A549 (cell line): ENCODE data around the gene SOWAHC. TPM values are rescaled to one million over a fixed set of nuclear protein-coding genes. Genes with fewer than 3 reads are reported as not detected.
A peak's percentile ranks its signal among the peaks of the same experiment; 100 is the strongest.

ENCODE experiments used
- ATAC-seq, 2 experiments: fragments of 200-7000 bp in 1 of 2; fragments of >200 bp in 1 of 2; cut with Nextera tagmentation in 1 of 2; cut with Tn5 transposase in 1 of 2; 3 replicates each; pipeline versions ENCODE4 v1.8.0 to v1.9.1; 2018 to 2020; ENCODE audit warnings: mild to moderate bottlenecking in 1 of 2, moderate library complexity in 1 of 2
- CTCF ChIA-PET: fragments of 300-600 bp; sonication (Branson Sonifier 250); formaldehyde crosslinking; extraction: SDS; loops from one replicate; lab custom pipeline; 2021; ENCODE audit warnings: antibody characterized with exemption, inconsistent platforms; lab: Yijun Ruan, JAX
- POLR2A ChIA-PET: fragments of 350-600 bp; formaldehyde crosslinking; extraction: SDS; loops from one replicate; lab custom pipeline; 2021; ENCODE audit warnings: antibody characterized with exemption, inconsistent platforms; lab: Yijun Ruan, JAX
- DNase-seq, 2 experiments: peaks; one replicate each; pipeline versions ENCODE4 v3.0.0 to v3.0.0-alpha.2; 2011 to 2016; ENCODE audit warnings: low read depth in 1 of 2, low spot score in 1 of 2
- FAIRE-seq: peaks from 2 replicates; lab custom pipeline; 2011; peaks lifted over from hg19 to GRCh38; lab: Jason Lieb, UNC
- H3K27ac ChIP-seq, 2 experiments: fragments of >200 bp; sonication (Bioruptor Twin); formaldehyde crosslinking; 3 replicates each; pipeline ENCODE4 v1.5.1; 2016 to 2017
- H3K4me1 ChIP-seq: fragments of >200 bp; sonication (Bioruptor Twin); formaldehyde crosslinking; 3 replicates; pipeline ENCODE4 v1.6.1; 2016
- H3K4me2 ChIP-seq: fragments of >200 bp; sonication (Bioruptor Twin); formaldehyde crosslinking; 3 replicates; pipeline ENCODE4 v1.6.1; 2016
- H3K4me3 ChIP-seq: fragments of >200 bp; sonication (Bioruptor Twin); formaldehyde crosslinking; 3 replicates; pipeline ENCODE4 v1.5.1; 2016
- H3K9me3 ChIP-seq: fragments of >200 bp; sonication (Bioruptor Twin); formaldehyde crosslinking; 3 replicates; pipeline ENCODE4 v1.6.1; 2016
- ATOH8 ChIP-seq: fragments of 250-450 bp; sonication (Bioruptor Pico); IDR thresholded peaks from 2 replicates; pipeline ENCODE4 v1.5.0; 2020; ENCODE audit warnings: low read depth, mild to moderate bottlenecking, moderate library complexity
- CBX8 ChIP-seq: fragments of 200-600 bp; sonication (generic); IDR thresholded peaks from 2 replicates; pipeline ENCODE4 v1.6.1; 2016
- CEBPB ChIP-seq, 2 experiments: fragments of >200 bp in 1 of 2; sonication (Bioruptor Twin) in 1 of 2; formaldehyde crosslinking in 1 of 2; IDR thresholded peaks; 2 replicates each; pipeline ENCODE4 v1.6.1; 2012 to 2016
- CHD4 ChIP-seq: fragments of 200-600 bp; sonication (generic); IDR thresholded peaks from 2 replicates; pipeline ENCODE4 v1.6.1; 2016; ENCODE audit warnings: antibody characterized with exemption, mild to moderate bottlenecking, borderline replicate concordance
- E2F6 ChIP-seq: IDR thresholded peaks from 2 replicates; pipeline ENCODE4 v1.6.1; 2012; ENCODE audit warnings: low read depth, borderline replicate concordance
- EHF ChIP-seq: fragments of 250-450 bp; sonication (Bioruptor Pico); IDR thresholded peaks from 2 replicates; pipeline ENCODE4 v1.5.0; 2020; ENCODE audit warnings: mild to moderate bottlenecking
- ELK1 ChIP-seq: fragments of 150-350 bp; IDR thresholded peaks from 2 replicates; pipeline ENCODE4 v1.6.1; 2014; ENCODE audit warnings: low read depth, mild to moderate bottlenecking, low read length
- ESRRA ChIP-seq: fragments of 150-350 bp; IDR thresholded peaks from 2 replicates; pipeline ENCODE4 v1.6.1; 2014; ENCODE audit warnings: mild to moderate bottlenecking, low read length, borderline replicate concordance
- FOSL2 ChIP-seq, 2 experiments: fragments of 450-650 bp in 1 of 2; fragments of >200 bp in 1 of 2; sonication (Bioruptor Twin) in 1 of 2; formaldehyde crosslinking; IDR thresholded peaks; 2 replicates each; pipeline versions ENCODE4 v1.5.0 to v1.6.1; 2016 to 2020; ENCODE audit warnings: mild to moderate bottlenecking in 1 of 2, moderate library complexity in 1 of 2
- HES2 ChIP-seq: fragments of >200 bp; sonication (Bioruptor Twin); formaldehyde crosslinking; IDR thresholded peaks from 2 replicates; pipeline ENCODE4 v1.6.1; 2016
- HOXB5 ChIP-seq: fragments of 250-450 bp; sonication (Bioruptor Pico); IDR thresholded peaks from 2 replicates; pipeline ENCODE4 v1.5.0; 2020; ENCODE audit warnings: mild to moderate bottlenecking, moderate library complexity
- JUN ChIP-seq, 2 experiments: fragments of >200 bp; sonication (Bioruptor Twin); formaldehyde crosslinking; IDR thresholded peaks; 2 replicates in 1 of 2; 3 replicates in 1 of 2; pipeline ENCODE4 v1.6.1; 2016 to 2017
- JUNB ChIP-seq: fragments of >200 bp; sonication (Bioruptor Twin); formaldehyde crosslinking; IDR thresholded peaks from 2 replicates; pipeline ENCODE4 v1.6.1; 2016
- KDM1A ChIP-seq: fragments of 200-600 bp; sonication (generic); IDR thresholded peaks from 2 replicates; pipeline ENCODE4 v1.6.1; 2016; ENCODE audit warnings: low read depth, mild to moderate bottlenecking
- KDM5A ChIP-seq: fragments of 200-600 bp; sonication (generic); IDR thresholded peaks from 2 replicates; pipeline ENCODE4 v1.6.1; 2016; ENCODE audit warnings: antibody characterized with exemption, mild to moderate bottlenecking
- MAX ChIP-seq: IDR thresholded peaks from 2 replicates; pipeline ENCODE4 v1.6.1; 2012
- MYC ChIP-seq: IDR thresholded peaks from 2 replicates; pipeline ENCODE4 v1.6.1; 2012; ENCODE audit warnings: mild to moderate bottlenecking, inconsistent platforms, low read length, improper control_type of control experiment, borderline replicate concordance
- NPAS2 ChIP-seq: fragments of 250-450 bp; sonication (Bioruptor Pico); IDR thresholded peaks from 2 replicates; pipeline ENCODE4 v1.8.0; 2022; ENCODE audit warnings: mild to moderate bottlenecking, moderate library complexity, borderline replicate concordance
- NR3C1 ChIP-seq: fragments of >200 bp; sonication (Bioruptor Twin); formaldehyde crosslinking; IDR thresholded peaks from 3 replicates; pipeline ENCODE4 v1.6.1; 2017
- POLR2A ChIP-seq: IDR thresholded peaks from 2 replicates; pipeline ENCODE4 v1.6.1; 2012; ENCODE audit warnings: mild to moderate bottlenecking, low read length
- POLR2AphosphoS2 ChIP-seq: conservative IDR thresholded peaks from 2 replicates; pipeline ENCODE4 v1.6.1; 2012; ENCODE audit warnings: low read length, improper control_type of control experiment, inconsistent platforms
- RAD21 ChIP-seq, 2 experiments: fragments of >200 bp in 1 of 2; sonication (Bioruptor Twin) in 1 of 2; formaldehyde crosslinking in 1 of 2; IDR thresholded peaks in 1 of 2; conservative IDR thresholded peaks in 1 of 2; 2 replicates in 1 of 2; 3 replicates in 1 of 2; pipeline ENCODE4 v1.6.1; 2012 to 2018; ENCODE audit warnings: inconsistent platforms in 1 of 2
- RFX5 ChIP-seq: fragments of 450-650 bp; IDR thresholded peaks from 2 replicates; pipeline ENCODE4 v1.7.1; 2014; ENCODE audit warnings: antibody characterized with exemption, mild to moderate bottlenecking, moderate library complexity
- SMC3 ChIP-seq: fragments of >200 bp; sonication (Bioruptor Twin); formaldehyde crosslinking; IDR thresholded peaks from 3 replicates; pipeline ENCODE4 v1.6.1; 2018; ENCODE audit warnings: inconsistent platforms
- ZSCAN20 ChIP-seq: fragments of 250-450 bp; sonication (Bioruptor Pico); IDR thresholded peaks from 2 replicates; pipeline ENCODE4 v1.8.0; 2022; ENCODE audit warnings: mild to moderate bottlenecking, moderate library complexity
- WGBS: methylation state at CpG from one replicate; pipeline ENCODE4 v1.1.6; 2017; ENCODE audit errors: missing lambda C conversion rate; 5-methylcytosine and 5-hydroxymethylcytosine counted together
- polyA plus RNA-seq, 4 experiments: library from polyadenylated mRNA; depleted of rRNA in 3 of 4; stranded (reverse); fragments of >200 nt; fragmentation: RNase III in 1 of 4; extraction: RNeasy Plus Mini Kit Qiagen cat#74134 plus additional on column Dnase treatment in 1 of 4; gene quantifications; 2 replicates in 3 of 4; 3 replicates in 1 of 4; pipeline ENCODE4 v1.2.3, GENCODE V29; 2011 to 2017

SOWAHC gene
- polyA plus RNA-seq, 2 of the 4 experiments (the other 2 are of a cell fraction): 13.7 to 14.2 TPM

- TF ChIP-seq MAX (no peak), RAD21 (conservative IDR thresholded peaks at IDR 0.05 in 1 of 2, IDR thresholded peaks at IDR 0.05 in 1 of 2) (no peak), JUN (IDR thresholded peaks at IDR 0.05) (no peak), ESRRA (no peak), POLR2AphosphoS2 (no peak), KDM1A (no peak), HOXB5 (no peak), CBX8 (no peak), E2F6 (no peak), JUNB (no peak), NR3C1 (no peak), RFX5 (no peak), CEBPB (IDR thresholded peaks at IDR 0.05) (no peak)
- 0 out of 3 replicates have a peak, but pooled peaks cover under 1% of the 10 kb centered on the region for H3K4me1 ChIP-seq
- ChIA-PET CTCF (interaction anchor here (0.7 kb wide), 1 partner anchor 9 kb away, joined by 3 read pairs; no protein-coding TSS in a partner anchor), POLR2A (interaction anchor here (1.1 kb wide), 1 partner anchor 9 kb away, joined by 4 read pairs; the partner anchor contains the start of gene SOWAHC)
- H3K4me2 ChIP-seq: no peak overlapping the region
- no peak for FAIRE-seq
- no peak overlapping the region for H3K4me3 ChIP-seq
- WGBS: 74% methylated on average over 5 of the region's 5 CpGs
- no peak overlapping the region for H3K27ac ChIP-seq
- no peaks in the 10 kb centered on the region for H3K9me3 ChIP-seq
- no peak for DNase-seq
- peak in 1 of 2 experiments; percentile 9; a peak in 2 of 6 replicates for ATAC-seq
Observed at GRCh38 chr2:109623297-109623696, 9.1 kb downstream of the SOWAHC start.

GRCh38 chr2:109623923-109624322 is 9.8 kb downstream of the SOWAHC start:
- ATAC-seq (no peak), DNase-seq (no peak), FAIRE-seq (no peak)
- Histone ChIP-seq H3K4me1 (no peaks in the 10 kb centered on the region), H3K4me2 (no peak overlapping the region), H3K27ac (no peak overlapping the region), H3K9me3 (no peaks in the 10 kb centered on the region), H3K4me3 (no peak overlapping the region)
- CTCF ChIA-PET: interaction anchor here (0.7 to 1.0 kb wide), 2 partner anchors 8 to 38 kb away, joined by 3 read pairs; no protein-coding TSS in a partner anchor
- WGBS: 86% methylated on average over 4 of the region's 4 CpGs
- TF ChIP-seq CHD4 (no peak), FOSL2 (IDR thresholded peaks at IDR 0.05) (no peak), FOSL2 (CRISPR knock-in tag; IDR thresholded peaks at IDR 0.05) (no peak), SMC3 (no peak), MYC (no peak), EHF (CRISPR knock-in tag) (no peak), HES2 (no peak), KDM1A (no peak), KDM5A (no peak), NPAS2 (CRISPR knock-in tag) (no peak), ELK1 (no peak), CBX8 (no peak), E2F6 (no peak), POLR2A (no peak), ZSCAN20 (no peak), ATOH8 (CRISPR knock-in tag) (no peak)
- POLR2A ChIA-PET: interaction anchor here (1.1 kb wide), 1 partner anchor 9 kb away, joined by 4 read pairs; the partner anchor contains the start of gene SOWAHC
